Measurements from ENCODE around the gene CCDC85B.

DNA sequence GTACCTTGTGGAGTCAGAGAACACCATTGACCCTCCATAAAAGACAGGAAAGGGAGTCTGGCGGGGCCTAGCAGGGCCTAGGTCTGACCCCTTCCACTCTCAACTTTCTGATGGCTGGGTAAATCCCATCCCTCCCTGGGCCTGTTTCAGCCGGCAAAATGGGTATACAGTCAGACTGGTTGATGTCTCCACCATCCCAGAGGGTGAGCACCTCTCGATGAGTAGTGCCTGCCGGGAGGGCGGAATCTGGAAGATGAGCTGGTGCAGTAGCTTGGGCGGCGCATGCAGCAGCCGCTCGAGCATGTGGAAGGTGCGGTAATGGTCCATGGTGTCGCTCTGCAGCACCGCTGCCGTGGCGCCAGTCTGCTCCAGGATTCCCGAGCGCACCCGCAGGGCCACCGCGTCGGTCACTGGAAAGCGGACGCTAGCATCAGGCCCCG lies 2.7 kb upstream of the CCDC85B start:
- TF ChIP-seq POLR2A (IDR thresholded peaks at IDR 0.05; ENCODE audit: low read depth, low read length): no peak
- TF ChIP-seq POLR2AphosphoS5 (IDR thresholded peaks at IDR 0.05; ENCODE audit: low read depth, low read length): no peak
- TF ChIP-seq TAF1 (IDR thresholded peaks at IDR 0.05; ENCODE audit: borderline replicate concordance, low read depth, low read length): no peak

Data from GM12892 (cell line).